T-helper 2 cell (primary cell): ENCODE measurements around the gene ZDHHC14.
"Not testable (repeated sequence)": the region's sequence is repeated elsewhere in the genome, so short reads cannot be mapped to it uniquely, and the experiment has no call there.

ENCODE experiments used
- DNase-seq, 5 experiments: peaks; one replicate each; pipeline versions ENCODE4 v3.0.0 to v3.0.0-alpha.2; 2012 to 2022

ZDHHC14 gene

DNA sequence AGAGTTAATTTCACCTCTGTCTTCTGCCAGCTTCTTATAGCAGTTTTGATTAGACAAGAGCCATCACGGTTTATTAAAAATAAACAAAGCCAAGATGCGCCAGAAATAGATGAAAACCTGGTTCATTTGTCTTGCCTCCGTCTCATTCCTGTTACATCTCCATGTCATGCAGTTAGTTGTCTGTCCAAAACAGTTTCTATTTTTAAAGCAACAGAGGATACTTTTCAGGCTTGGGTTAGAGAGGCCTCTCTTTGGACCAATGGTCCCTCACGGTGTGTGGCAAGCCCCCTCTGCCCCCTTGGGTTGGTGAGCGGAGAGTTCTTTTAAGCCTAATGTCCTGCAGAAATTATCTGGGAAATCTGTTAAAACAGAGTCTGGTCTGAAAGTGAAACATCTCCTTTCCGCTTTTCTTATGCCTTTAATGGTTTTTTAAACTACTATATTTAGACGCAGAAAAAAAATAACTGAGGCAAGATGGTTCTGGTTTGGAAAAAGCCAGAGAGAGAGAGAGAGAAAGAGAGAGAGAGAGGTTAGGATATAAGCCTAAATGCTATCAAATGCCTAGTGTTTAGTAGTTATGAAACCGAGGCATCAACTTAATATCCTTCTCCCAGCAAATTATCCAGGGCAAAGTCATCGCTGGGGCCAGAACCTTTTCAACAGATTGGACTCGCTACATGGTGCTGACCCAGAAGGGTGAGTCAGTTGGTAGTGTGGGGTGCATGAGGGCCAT is 64.5 kb downstream of the ZDHHC14 start:
- DNase-seq: no peak

- no peak for DNase-seq
These were observed 66.7 kb downstream of the ZDHHC14 start for GRCh38 chr6:157447735-157448134.

DNA sequence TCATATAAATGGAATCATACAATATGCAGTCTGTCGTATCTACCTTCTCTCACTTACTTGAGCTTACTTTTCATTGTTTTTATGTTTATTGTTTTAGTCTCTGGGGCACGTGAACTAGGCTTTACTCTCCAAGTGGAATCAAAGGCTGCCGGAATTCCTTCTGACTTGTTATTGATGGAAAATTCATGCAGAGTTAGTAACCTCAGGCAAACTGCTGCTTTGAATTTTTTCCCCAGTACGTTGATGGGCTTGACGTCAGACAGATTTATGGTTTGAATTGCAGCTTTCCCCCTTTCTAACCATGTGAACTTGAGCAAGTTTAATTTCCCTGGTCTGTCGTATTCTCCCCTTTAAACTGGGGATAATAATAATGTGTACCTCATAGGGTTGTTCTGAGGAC is 68.6 kb downstream of the ZDHHC14 start:
- no peak for DNase-seq

DNA sequence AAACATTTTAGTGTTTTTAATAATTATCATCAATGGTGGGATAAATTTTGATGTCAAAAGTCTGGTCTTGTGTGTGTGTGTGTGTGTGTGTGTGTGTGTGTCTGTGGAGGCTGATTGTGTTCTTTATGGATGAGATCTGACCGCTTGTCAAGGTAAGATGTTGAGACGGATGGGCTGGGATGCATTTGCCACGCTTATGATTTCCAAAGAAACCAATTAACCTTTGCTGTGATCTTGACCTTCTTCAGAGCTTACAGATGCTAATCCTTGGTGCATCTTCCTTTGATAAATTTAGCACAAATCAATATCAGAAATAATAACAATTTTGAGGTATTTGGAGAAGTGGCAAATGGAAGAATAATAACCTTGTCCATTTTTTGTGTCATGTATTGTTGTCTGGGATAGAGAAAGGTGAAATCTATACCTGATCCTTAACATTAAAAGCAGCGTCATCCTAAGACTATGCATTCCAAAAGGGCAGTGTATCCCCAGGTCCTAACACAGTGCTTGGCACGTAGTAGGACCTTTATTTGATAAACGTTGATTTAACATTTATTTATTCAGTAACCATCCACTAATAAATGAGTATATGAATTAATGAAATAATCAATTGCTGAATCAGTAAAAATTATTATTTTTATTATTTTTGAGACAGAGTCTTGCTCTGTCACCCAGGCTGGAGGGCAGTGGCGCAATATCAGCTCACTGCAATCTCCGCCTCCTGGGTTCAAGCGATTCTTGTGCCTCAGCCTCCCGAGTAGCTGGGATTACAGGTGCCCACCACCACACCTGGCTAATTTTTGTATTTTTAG is 70.1 kb downstream of the ZDHHC14 start:
- DNase-seq: no peak

- no peak for DNase-seq
These were observed 71.1 kb downstream of the ZDHHC14 start for GRCh38 chr6:157452096-157452495.

GRCh38 chr6:157453131-157453530 is 72.1 kb downstream of the ZDHHC14 start:
- DNase-seq: no peak

- DNase-seq: no peak
These were observed 73.0 kb downstream of the ZDHHC14 start for GRCh38 chr6:157453978-157454377.

GRCh38 chr6:157454762-157455714 is 74.0 kb downstream of the ZDHHC14 start:
- no peak for DNase-seq

- no peak for DNase-seq
These were observed 74.9 kb downstream of the ZDHHC14 start for GRCh38 chr6:157455731-157456523.

GRCh38 chr6:157456524-157456829 is 75.5 kb downstream of the ZDHHC14 start:
- DNase-seq: peak in 1 of 5 experiments; percentile 86

GRCh38 chr6:157457787-157458186 is 76.8 kb downstream of the ZDHHC14 start:
- DNase-seq: no peak

GRCh38 chr6:157459327-157459726 is 78.3 kb downstream of the ZDHHC14 start:
- DNase-seq: peak in 1 of 5 experiments; percentile 41

DNA sequence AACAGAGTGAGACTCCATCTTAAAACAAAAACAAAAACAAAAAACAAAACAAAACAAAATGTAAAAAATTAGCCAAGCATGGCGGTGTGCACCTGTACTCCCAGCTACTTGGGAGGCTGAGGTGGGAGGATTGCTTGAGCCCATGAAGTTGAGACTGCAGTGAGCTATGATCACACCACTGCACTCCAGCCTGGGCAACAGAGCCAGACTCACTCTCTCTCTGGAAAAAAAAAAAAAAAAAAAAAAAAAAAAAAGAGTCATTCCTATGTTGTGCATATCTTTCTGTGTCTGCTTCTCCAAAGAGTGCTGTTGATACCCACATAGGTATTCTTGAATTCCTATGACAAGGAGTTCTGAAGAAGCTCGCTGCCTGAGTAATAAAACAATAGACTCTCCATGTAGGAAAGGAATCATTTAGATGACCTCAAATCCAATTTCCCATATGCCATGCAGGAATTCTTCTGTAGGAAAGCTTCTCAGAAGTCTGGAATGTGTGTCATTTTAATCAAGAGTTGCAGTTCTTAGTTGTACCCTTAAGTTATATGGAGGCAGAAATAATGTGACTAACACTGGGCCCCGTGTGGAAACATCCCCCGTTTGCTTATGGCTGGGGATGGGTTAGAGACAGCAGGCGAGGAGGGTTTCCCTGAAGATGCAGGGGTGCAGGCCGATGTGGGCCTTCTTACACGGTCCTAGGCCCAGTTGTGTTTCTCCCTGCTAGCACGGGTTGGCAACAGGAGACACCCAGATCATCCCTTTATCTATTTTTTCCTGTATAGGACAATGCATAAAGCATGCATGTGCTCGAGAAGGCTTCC is 79.4 kb downstream of the ZDHHC14 start:
- DNase-seq: no peak

- peak in 3 of 5 experiments; percentile 9 to 87 (median 39) for DNase-seq
These were observed 80.3 kb downstream of the ZDHHC14 start for GRCh38 chr6:157461000-157461915.

DNA sequence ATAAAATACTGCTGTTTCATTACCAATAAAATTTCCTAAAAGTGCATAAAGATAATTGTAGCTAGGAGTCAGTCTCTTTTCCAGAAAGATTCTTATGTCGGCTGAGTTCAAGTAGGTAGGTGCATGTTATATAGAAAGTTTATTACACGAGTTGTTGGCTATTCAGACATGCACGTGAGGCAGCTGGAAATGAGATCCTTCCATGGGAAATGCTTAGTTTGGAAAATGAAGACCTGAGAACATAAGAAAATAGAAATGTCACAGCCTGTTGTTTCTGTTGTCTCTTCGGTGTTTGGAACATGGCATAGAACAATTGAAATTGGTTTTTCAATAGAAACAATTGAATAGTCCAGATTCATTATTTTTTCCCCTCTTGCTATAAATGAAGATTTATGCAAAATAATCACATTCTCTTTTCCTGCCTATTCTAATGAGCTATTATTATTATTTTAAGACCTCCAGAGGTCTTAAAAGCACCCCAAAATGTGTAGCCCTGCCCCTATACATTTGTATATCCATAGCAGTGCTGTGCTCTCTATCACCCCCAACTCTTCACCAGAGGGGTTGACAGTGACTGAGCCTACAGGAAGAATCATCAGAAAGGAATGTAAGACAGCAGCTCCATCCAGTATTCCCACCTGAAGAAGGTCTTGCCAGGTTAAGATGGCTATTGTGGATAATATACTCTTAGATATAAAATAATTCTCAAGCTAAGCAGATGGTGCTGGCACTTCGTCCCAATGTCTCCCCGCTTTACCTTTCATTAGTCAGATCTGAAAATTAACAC is 82.2 kb downstream of the ZDHHC14 start:
- DNase-seq: no peak

DNA sequence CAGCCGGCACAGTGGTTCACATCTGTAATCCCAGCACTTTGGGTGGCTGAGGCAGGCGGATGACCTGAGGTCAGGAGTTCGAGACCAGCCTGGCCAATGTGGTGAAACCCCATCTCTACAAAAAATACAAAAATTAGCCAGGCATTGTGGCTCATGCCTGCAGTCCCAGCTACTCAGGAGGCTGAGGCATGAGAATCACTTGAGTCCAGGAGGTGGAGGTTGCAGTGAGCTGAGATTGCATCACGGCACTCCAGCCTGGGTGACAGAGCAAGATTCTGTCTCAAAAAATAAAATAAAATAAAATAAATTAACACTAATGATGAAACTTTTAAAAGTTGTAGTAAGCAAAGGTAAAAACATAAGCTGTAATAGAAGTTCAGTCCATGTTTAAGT is 82.7 kb downstream of the ZDHHC14 start:
- DNase-seq: not testable (repeated sequence)

GRCh38 chr6:157464653-157465535 is 83.9 kb downstream of the ZDHHC14 start:
- DNase-seq: peak in 1 of 5 experiments; percentile 80

GRCh38 chr6:157466342-157466648 is 85.3 kb downstream of the ZDHHC14 start:
- DNase-seq: no peak
